CD14-positive monocyte (primary cell): ENCODE results near the gene MCMBP. TPM values are rescaled to one million over a fixed set of nuclear protein-coding genes. Genes with fewer than 3 reads are reported as not detected.

ENCODE experiments used
- DNase-seq, 3 donors: peaks; one replicate each; pipeline ENCODE4 v3.0.0-alpha.2; 2011 to 2022
- H2AFZ ChIP-seq: 2 replicates; pipeline ENCODE4 v1.6.0; 2012; ENCODE audit warnings: mild to moderate bottlenecking, low read depth, low read length, inconsistent platforms; ENCODE audit not compliant: insufficient read depth, poor library complexity, severe bottlenecking
- H3K27ac ChIP-seq, 2 donors: 1 replicate in 1 of 2; 2 replicates in 1 of 2; pipeline ENCODE4 v1.5.1; 2012 to 2013; ENCODE audit warnings: low read length in 2 of 2, control low read depth in 1 of 2, inconsistent platforms in 1 of 2, low read depth in 1 of 2, mild to moderate bottlenecking in 1 of 2
- H3K27me3 ChIP-seq, 2 donors: one replicate each; pipeline versions ENCODE4 v1.6.0 to v1.6.1; 2011 to 2013; ENCODE audit warnings: low read length in 2 of 2; ENCODE audit not compliant: control insufficient read depth in 2 of 2, insufficient read depth in 2 of 2
- H3K36me3 ChIP-seq, 2 donors: replicated peaks in 1 of 2; 1 replicate in 1 of 2; 2 replicates in 1 of 2; pipeline versions ENCODE4 v1.5.1 to v1.6.1; 2012 to 2013; ENCODE audit warnings: low read length in 2 of 2, control low read depth in 1 of 2, inconsistent platforms in 1 of 2, mild to moderate bottlenecking in 1 of 2; ENCODE audit not compliant: insufficient read depth in 2 of 2, control insufficient read depth in 1 of 2
- H3K4me1 ChIP-seq, 2 donors: 1 replicate in 1 of 2; 2 replicates in 1 of 2; pipeline versions ENCODE4 v1.5.1 to v1.6.1; 2012 to 2013; ENCODE audit warnings: low read length in 2 of 2, control low read depth in 1 of 2, inconsistent platforms in 1 of 2, mild to moderate bottlenecking in 1 of 2, moderate library complexity in 1 of 2; ENCODE audit not compliant: insufficient read depth in 2 of 2, control insufficient read depth in 1 of 2
- H3K4me2 ChIP-seq: replicated peaks from 2 replicates; pipeline ENCODE3; 2012; ENCODE audit warnings: low read length, moderate library complexity, mild to moderate bottlenecking; ENCODE audit not compliant: poor library complexity, severe bottlenecking; ENCODE audit errors: extremely low read depth
- H3K4me3 ChIP-seq, 3 experiments: fragments of 200-600 bp in 1 of 3; sonication (generic) in 1 of 3; replicated peaks in 1 of 3; 1 replicate in 2 of 3; 2 replicates in 1 of 3; pipeline ENCODE4 v1.5.1; 2011 to 2013; ENCODE audit warnings: low read length in 3 of 3, mild to moderate bottlenecking in 3 of 3, control low read depth in 2 of 3, low read depth in 2 of 3, inconsistent platforms in 1 of 3, moderate library complexity in 1 of 3
- H3K79me2 ChIP-seq: 2 replicates; pipeline ENCODE4 v1.6.0; 2012; ENCODE audit warnings: mild to moderate bottlenecking, control low read depth, inconsistent platforms, low read length, moderate library complexity; ENCODE audit not compliant: insufficient read depth
- H3K9ac ChIP-seq: 2 replicates; pipeline ENCODE4 v1.6.0; 2017; ENCODE audit warnings: low read length, mild to moderate bottlenecking; ENCODE audit not compliant: insufficient read depth, poor library complexity, severe bottlenecking
- H3K9me3 ChIP-seq, 2 donors: replicated peaks in 1 of 2; 1 replicate in 1 of 2; 2 replicates in 1 of 2; pipeline versions ENCODE4 v1.5.1 to v1.6.1; 2012 to 2013; ENCODE audit warnings: low read length in 2 of 2, control low read depth in 1 of 2; ENCODE audit not compliant: control insufficient read depth in 1 of 2, insufficient read depth in 1 of 2
- H4K20me1 ChIP-seq: 2 replicates; pipeline ENCODE4 v1.6.0; 2012; ENCODE audit warnings: mild to moderate bottlenecking, low read length, control low read depth, moderate library complexity; ENCODE audit not compliant: insufficient read depth
- H3K27ac Mint-ChIP-seq, 7 donors: one replicate each; pipeline ENCODE4 v1.8.0; 2020; ENCODE audit warnings: mild to moderate bottlenecking in 7 of 7, mixed read lengths in 7 of 7, moderate library complexity in 6 of 7, inconsistent platforms in 2 of 7
- H3K27me3 Mint-ChIP-seq, 3 donors: one replicate each; pipeline ENCODE4 v1.8.0; 2021 to 2022; ENCODE audit warnings: low read depth in 3 of 3, mild to moderate bottlenecking in 3 of 3, mixed read lengths in 3 of 3, moderate library complexity in 3 of 3, inconsistent platforms in 1 of 3
- H3K36me3 Mint-ChIP-seq, 2 donors: one replicate each; pipeline ENCODE4 v1.8.0; 2020; ENCODE audit warnings: mixed read lengths in 2 of 2, inconsistent platforms in 1 of 2, mild to moderate bottlenecking in 1 of 2
- H3K4me1 Mint-ChIP-seq: one replicate; pipeline ENCODE4 v1.8.0; 2020; ENCODE audit warnings: mild to moderate bottlenecking, mixed read lengths
- H3K4me3 Mint-ChIP-seq, 2 donors: one replicate each; pipeline ENCODE4 v1.8.0; 2020; ENCODE audit warnings: mild to moderate bottlenecking in 2 of 2, mixed read lengths in 2 of 2, moderate library complexity in 1 of 2
- H3K9me3 Mint-ChIP-seq, 7 donors: one replicate each; pipeline ENCODE4 v1.8.0; 2020 to 2022; ENCODE audit warnings: mixed read lengths in 7 of 7, mild to moderate bottlenecking in 6 of 7, moderate library complexity in 6 of 7, inconsistent platforms in 2 of 7
- WGBS: methylation state at CpG from one replicate; pipeline ENCODE4 v1.1.5; 2013; ENCODE audit warnings: missing lambda C conversion rate; ENCODE audit not compliant: insufficient coverage; 5-methylcytosine and 5-hydroxymethylcytosine counted together
- intact Hi-C, 2 donors: fragments of 100-400 bp; cut with micrococcal nuclease; formaldehyde crosslinking; loops; one replicate each; pipeline versions ENCODE4 v1.15.0 to v1.15.1; 2023
- polyA plus RNA-seq, 3 donors: library from polyadenylated mRNA; depleted of rRNA in 1 of 3; unstranded in 2 of 3; stranded (reverse) in 1 of 3; fragments of 300-500 nt in 2 of 3; fragments of >200 nt in 1 of 3; fragmentation: Illumina TruSeq in 2 of 3; gene quantifications; 1 replicate in 2 of 3; 2 replicates in 1 of 3; pipeline ENCODE4 v1.2.3, GENCODE V29; 2012 to 2021
- TF ChIP-seq, protein P1 (sequence below): fragments of 200-600 bp; IDR thresholded peaks from one replicate; pipeline ENCODE4 v1.8.0; 2022; ENCODE audit warnings: antibody characterized with exemption, mild to moderate bottlenecking

MCMBP gene
- polyA plus RNA-seq, 3 donors: 40.3 to 96.7 (median 75.3) TPM

DNA sequence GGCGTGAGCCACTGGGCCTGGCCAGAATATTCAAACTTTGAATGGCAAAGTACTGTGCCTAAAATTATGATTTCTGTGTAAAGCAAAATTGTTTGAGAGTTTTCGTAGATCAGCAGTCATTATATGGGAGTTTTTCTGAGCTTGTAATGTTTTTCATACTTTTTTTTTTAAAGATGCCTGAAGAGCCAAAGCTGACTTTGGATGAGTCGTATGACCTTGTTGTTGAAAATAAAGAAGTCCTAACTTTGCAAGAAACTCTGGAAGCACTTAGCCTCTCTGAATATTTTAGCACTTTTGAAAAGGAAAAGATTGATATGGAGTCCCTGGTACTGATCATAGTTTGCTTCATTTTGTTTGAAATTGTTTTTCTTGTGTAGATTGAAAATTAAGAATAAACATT is 46.6 kb upstream of the MCMBP start:
- H3K9me3 ChIP-seq: no peaks in the 10 kb centered on the region
- peaks cover 5 to 12% of the 10 kb centered on the region in 2 donors for H3K4me1 ChIP-seq
- 100% methylated on average over 1 of the region's 3 CpGs for WGBS
- no peak for DNase-seq
- Mint-ChIP-seq H3K9me3 (no peaks in the 10 kb centered on the region), H3K36me3 (peaks cover 61 to 88% of the 10 kb centered on the region in 2 donors), H3K4me1 (peaks cover 16% of the 10 kb centered on the region), H3K27me3 (peaks cover 0 to 1% (median 0%) of the 10 kb centered on the region in 3 donors), H3K27ac (peak overlapping the region; percentile 43 to 86 (median 63)), H3K4me3 (no peak overlapping the region)
- H4K20me1 ChIP-seq: no peaks in the 10 kb centered on the region
- H3K27ac ChIP-seq: peak overlapping the region in 1 of 2 donors; percentile 80
- H3K4me3 ChIP-seq: peak overlapping the region in 1 of 3 experiments; percentile 22
- peaks cover 69 to 96% of the 10 kb centered on the region in 2 donors for H3K36me3 ChIP-seq
- TF ChIP-seq, protein P1, sequence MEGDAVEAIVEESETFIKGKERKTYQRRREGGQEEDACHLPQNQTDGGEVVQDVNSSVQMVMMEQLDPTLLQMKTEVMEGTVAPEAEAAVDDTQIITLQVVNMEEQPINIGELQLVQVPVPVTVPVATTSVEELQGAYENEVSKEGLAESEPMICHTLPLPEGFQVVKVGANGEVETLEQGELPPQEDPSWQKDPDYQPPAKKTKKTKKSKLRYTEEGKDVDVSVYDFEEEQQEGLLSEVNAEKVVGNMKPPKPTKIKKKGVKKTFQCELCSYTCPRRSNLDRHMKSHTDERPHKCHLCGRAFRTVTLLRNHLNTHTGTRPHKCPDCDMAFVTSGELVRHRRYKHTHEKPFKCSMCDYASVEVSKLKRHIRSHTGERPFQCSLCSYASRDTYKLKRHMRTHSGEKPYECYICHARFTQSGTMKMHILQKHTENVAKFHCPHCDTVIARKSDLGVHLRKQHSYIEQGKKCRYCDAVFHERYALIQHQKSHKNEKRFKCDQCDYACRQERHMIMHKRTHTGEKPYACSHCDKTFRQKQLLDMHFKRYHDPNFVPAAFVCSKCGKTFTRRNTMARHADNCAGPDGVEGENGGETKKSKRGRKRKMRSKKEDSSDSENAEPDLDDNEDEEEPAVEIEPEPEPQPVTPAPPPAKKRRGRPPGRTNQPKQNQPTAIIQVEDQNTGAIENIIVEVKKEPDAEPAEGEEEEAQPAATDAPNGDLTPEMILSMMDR: no peak
- H2AFZ ChIP-seq: no peak overlapping the region
- H3K27me3 ChIP-seq: no peaks in the 10 kb centered on the region
- intact Hi-C loops: no loop called here
- no peaks in the 10 kb centered on the region for H3K79me2 ChIP-seq
- H3K9ac ChIP-seq: no peak overlapping the region
- H3K4me2 ChIP-seq: peak overlapping the region; percentile 38

DNA sequence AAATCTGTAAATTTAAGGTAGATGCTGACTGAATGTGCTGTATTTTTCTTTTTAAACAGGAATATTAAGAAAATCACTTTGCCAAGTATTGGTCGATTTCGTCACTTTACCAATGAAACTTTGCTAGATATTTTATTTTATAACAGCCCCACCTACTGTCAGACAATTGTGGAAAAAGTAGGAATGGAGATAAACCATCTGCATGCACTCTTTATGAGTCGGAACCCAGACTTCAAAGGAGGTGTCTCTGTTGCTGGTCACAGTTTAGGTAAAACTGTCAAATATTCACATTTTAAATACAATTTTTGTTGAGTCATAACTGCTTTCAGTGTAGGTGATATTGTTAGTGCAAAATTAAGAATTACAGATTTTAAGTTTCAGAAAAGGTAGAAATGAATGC is 45.1 kb upstream of the MCMBP start:
- H3K79me2 ChIP-seq: no peaks in the 10 kb centered on the region
- H3K36me3 Mint-ChIP-seq: peaks cover 60 to 88% of the 10 kb centered on the region in 2 donors
- TF ChIP-seq, protein P1: no peak
- intact Hi-C loops: no loop called here
- no peak overlapping the region for H3K4me3 ChIP-seq
- H3K4me1 Mint-ChIP-seq: peaks cover 16% of the 10 kb centered on the region
- H4K20me1 ChIP-seq: no peaks in the 10 kb centered on the region
- H3K9me3 ChIP-seq: no peaks in the 10 kb centered on the region
- H3K9ac ChIP-seq: no peak overlapping the region
- H3K4me3 Mint-ChIP-seq: no peak overlapping the region
- H3K27ac ChIP-seq: no peak overlapping the region
- H3K27me3 Mint-ChIP-seq: peaks cover 0 to 1% (median 0%) of the 10 kb centered on the region in 3 donors
- peaks cover 5 to 12% of the 10 kb centered on the region in 2 donors for H3K4me1 ChIP-seq
- no peaks in the 10 kb centered on the region for H3K27me3 ChIP-seq
- H3K9me3 Mint-ChIP-seq: no peaks in the 10 kb centered on the region
- H3K4me2 ChIP-seq: no peak overlapping the region
- WGBS: no CpG with 5 or more reads among the region's 3 CpGs
- H3K27ac Mint-ChIP-seq: no peak overlapping the region
- no peak for DNase-seq
- H3K36me3 ChIP-seq: peaks cover 63 to 96% of the 10 kb centered on the region in 2 donors
- no peak overlapping the region for H2AFZ ChIP-seq
